ENCODE data around the gene SPACA9. TPM values are rescaled to one million over a fixed set of nuclear protein-coding genes. Genes with fewer than 3 reads are reported as not detected.

SPACA9 gene
- total and polyA plus RNA-seq, 10 of the 15 experiments (the other 5 are each of a cell fraction or from before 2014, with no cell fraction given) = 0.68 to 2.9 (median 1.0) TPM

DNA sequence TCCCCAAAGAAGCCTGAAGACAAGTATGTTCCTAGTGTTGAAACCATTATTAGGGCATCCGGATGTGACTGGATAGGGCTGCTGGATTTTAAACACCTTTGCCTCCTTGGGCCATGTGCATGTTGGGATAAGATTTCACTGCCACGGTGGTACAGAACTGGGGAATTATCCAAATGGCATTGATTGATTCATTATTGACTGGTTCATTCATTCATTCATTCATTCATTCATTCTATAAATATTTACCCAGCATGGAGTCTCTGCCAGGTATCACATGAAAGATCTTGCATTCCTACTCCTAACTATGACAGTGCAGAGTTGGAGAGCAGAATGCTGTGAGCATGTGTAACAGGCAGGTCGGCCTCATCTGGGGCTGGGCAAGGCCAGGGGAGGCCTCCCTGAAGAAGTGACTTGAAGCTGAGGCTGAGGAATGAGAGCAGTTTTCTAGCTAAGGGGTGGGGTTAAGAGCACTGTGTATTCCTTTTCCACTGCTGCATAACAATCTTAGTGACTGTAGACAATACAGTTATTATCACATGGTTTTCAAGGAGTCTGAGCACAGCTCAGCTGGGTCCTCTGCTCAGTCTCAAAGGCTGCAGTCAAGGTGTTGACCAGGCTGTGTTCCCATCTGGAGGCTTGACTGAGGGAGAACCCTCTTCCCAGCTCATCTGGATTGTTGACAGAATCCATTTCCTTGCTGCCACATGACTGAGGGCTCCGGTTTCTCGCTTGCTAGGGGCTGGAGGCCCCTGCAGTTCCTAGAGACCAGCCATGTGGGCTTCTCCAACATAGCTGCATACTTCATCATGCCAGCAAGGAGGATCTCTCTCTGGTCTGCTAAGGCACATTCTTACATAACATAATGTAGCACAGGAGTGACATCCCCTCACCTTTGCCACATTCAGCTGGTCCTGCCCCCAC, 36.3 kb upstream of the SPACA9 start (continued):
- TF ChIP-seq IRF4 (IDR thresholded peaks at IDR 0.05; ENCODE audit: low read depth, low read length) = no peak

DNA sequence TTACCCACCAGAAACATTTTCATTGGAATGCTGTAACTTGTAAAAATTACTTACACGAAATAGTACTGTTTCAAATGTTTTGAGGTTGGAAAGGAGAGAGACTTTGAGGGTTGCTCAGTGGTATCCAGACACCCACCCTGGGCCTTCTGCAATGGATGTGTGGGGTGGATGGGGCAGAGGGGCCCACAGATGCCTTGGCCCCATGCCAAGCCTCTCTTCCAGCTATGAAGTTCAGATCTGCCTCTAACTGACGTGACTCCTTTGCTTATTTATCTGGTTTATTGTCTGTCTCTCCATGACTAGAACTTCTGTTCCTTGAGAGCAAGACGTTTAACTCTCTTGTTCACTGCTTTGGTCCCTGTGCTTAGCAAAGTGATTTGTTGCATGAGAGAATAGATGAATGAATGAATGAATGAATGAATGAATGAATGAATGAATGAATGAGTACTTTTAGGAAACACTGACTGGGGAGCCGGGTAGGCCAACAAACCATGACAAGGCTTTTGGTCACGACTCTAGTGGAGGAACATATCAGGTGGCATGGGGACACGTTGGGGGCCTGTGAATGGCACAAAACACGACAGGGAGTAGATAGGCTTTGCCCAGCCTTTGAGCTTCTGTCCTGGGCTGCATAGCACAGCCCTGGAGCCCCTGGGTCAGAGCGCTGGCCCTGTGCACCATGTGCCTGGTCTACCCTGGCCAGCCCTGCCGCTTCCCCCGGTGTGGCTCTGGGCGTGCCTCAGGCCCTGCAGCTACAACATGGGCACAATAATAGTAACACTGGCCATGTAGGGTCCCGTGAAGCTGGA, 32.4 kb upstream of the SPACA9 start:
- Histone ChIP-seq H3K9ac (ENCODE audit: control insufficient read depth, insufficient read depth, low read length) (no peak overlapping the region), H3K4me1 (ENCODE audit: control insufficient read depth, insufficient read depth, low read length) (no peaks in the 10 kb centered on the region), H3K27ac (ENCODE audit: control insufficient read depth, insufficient read depth) (no peak overlapping the region), H3K27me3 (replicated peaks in 1 of 2; ENCODE audit: control insufficient read depth in 2 of 2, insufficient read depth in 2 of 2, low read length in 1 of 2) (no peaks in the 10 kb centered on the region), H3K79me2 (ENCODE audit: control insufficient read depth, insufficient read depth, low read length) (no peaks in the 10 kb centered on the region), H3K4me3 (no peak overlapping the region), H3K4me2 (ENCODE audit: control insufficient read depth, insufficient read depth) (no peak overlapping the region), H3K9me3 (replicated peaks; ENCODE audit: control insufficient read depth, insufficient read depth, low read length) (no peaks in the 10 kb centered on the region), H4K20me1 (ENCODE audit: control insufficient read depth, insufficient read depth) (no peaks in the 10 kb centered on the region), H2AFZ (ENCODE audit: control insufficient read depth, low read depth, low read length) (no peak overlapping the region), H3K36me3 (ENCODE audit: control insufficient read depth in 2 of 2, insufficient read depth in 2 of 2, low read length in 1 of 2) (no peaks in the 10 kb centered on the region)
- in situ Hi-C loops (cut with MboI) (no loop called here), intact Hi-C loops (cut with micrococcal nuclease; ENCODE audit: unreplicated experiment) (no loop called here)
- CTCF ChIA-PET = interaction anchor here (3.5 kb wide), 1 partner anchor 56 kb away, joined by 16 read pairs; no protein-coding TSS in a partner anchor
- RAD21 ChIA-PET (ENCODE audit: unreplicated experiment) = no interaction called here
- ATAC-seq (no peak), DNase-seq (ENCODE audit: low read depth, low spot score) (no peak), FAIRE-seq (no peak)
- SMC1A ChIA-PET (ENCODE audit: uncharacterized antibody, unreplicated experiment) = interaction anchor here (1.4 to 1.5 kb wide), 2 partner anchors 54 to 80 kb away, joined by 3 read pairs; no protein-coding TSS in a partner anchor
- WGBS (ENCODE audit: insufficient coverage, insufficient replicate concordance, low lambda C conversion rate, missing lambda C conversion rate) = 28% methylated on average over 12 of the region's 12 CpGs
- POLR2A ChIA-PET = no interaction called here
- TF ChIP-seq ZNF24 (IDR thresholded peaks at IDR 0.05) = peak; percentile 79
- no peak for TF ChIP-seq ASH2L (IDR thresholded peaks at IDR 0.05; ENCODE audit: borderline replicate concordance, low read depth)
- no TSS peak for BruUV-seq (replicated peaks)

All from GM12878 (cell line).